ENCODE results near the gene A2M. TPM values are rescaled to one million over a fixed set of nuclear protein-coding genes. Genes with fewer than 3 reads are reported as not detected.

Gene A2M
- total RNA-seq, 2 donors from 2014 or later = 0.66 TPM; not detected in 1

DNA sequence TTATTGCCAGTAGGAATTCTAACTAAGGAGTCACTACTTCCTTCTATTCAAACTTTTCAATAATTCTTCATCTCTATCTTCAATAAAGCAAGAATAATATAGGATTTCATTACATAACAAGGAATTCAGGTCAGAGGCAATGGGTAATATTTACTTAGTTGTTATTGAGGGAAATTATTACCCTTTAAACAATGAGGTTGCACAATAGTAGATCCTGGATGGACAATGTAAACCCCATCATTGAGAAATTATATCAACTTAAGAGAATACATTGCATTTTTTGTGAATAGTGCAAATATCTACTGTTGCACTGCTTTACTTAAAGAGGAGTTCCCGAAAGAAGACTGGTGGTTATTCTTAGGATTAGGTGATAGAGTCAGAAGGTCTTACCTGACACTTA is 43.8 kb downstream of the A2M start:
- Histone ChIP-seq H3K9ac (ENCODE audit: extremely low read depth, low read length, poor library complexity, severe bottlenecking) (no peak overlapping the region), H3K9me3 (ENCODE audit: control insufficient read depth, low read length) (no peaks in the 10 kb centered on the region), H3K4me1 (ENCODE audit: control insufficient read depth, insufficient read depth, low read length) (no peaks in the 10 kb centered on the region), H3K36me3 (ENCODE audit: control insufficient read depth, insufficient read depth, low read length) (no peaks in the 10 kb centered on the region), H3K27ac (ENCODE audit: low read depth, low read length) (no peak overlapping the region), H3K4me3 (ENCODE audit: low read length) (no peak overlapping the region), H3K27me3 (ENCODE audit: control insufficient read depth, insufficient read depth, low read length, poor library complexity, severe bottlenecking) (peaks cover 14% of the 10 kb centered on the region)
- no peaks in the 10 kb centered on the region for H3K36me3 Mint-ChIP-seq (ENCODE audit: low read depth)
- peaks cover 11% of the 10 kb centered on the region for H3K27me3 Mint-ChIP-seq (ENCODE audit: insufficient read depth)
- no peak for DNase-seq
- 88 to 100% methylated on average over 1 of the region's 1 CpG for WGBS, 2 experiments (ENCODE audit: insufficient coverage in 1 of 2, insufficient read length in 1 of 2)
- H3K4me3 Mint-ChIP-seq = no peak overlapping the region
- H3K9me3 Mint-ChIP-seq = no peaks in the 10 kb centered on the region
- TF ChIP-seq, protein P1, sequence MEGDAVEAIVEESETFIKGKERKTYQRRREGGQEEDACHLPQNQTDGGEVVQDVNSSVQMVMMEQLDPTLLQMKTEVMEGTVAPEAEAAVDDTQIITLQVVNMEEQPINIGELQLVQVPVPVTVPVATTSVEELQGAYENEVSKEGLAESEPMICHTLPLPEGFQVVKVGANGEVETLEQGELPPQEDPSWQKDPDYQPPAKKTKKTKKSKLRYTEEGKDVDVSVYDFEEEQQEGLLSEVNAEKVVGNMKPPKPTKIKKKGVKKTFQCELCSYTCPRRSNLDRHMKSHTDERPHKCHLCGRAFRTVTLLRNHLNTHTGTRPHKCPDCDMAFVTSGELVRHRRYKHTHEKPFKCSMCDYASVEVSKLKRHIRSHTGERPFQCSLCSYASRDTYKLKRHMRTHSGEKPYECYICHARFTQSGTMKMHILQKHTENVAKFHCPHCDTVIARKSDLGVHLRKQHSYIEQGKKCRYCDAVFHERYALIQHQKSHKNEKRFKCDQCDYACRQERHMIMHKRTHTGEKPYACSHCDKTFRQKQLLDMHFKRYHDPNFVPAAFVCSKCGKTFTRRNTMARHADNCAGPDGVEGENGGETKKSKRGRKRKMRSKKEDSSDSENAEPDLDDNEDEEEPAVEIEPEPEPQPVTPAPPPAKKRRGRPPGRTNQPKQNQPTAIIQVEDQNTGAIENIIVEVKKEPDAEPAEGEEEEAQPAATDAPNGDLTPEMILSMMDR (conservative IDR thresholded peaks at IDR 0.05) = no peak
- no peaks in the 10 kb centered on the region for H3K4me1 Mint-ChIP-seq
- no peak overlapping the region for H3K27ac Mint-ChIP-seq

DNA sequence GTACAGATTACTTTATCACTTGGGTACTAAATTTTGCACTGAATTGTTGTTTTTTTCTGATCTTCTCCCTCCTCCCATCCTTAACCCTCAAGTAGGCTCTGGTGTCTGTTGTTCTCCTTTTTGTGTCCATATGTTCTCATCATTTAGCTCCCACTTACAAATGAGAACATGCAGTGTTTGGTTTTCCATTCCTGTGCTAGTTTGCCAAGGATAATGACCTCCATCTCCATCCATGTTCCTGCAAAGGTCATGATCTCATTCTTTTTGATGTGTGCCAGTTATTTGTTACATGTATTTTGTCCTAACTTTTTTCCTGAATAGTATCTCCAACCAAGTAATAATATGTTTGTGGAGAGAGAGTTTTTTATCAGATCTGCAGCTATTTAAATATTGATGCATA is 44.2 kb downstream of the A2M start:
- H3K4me3 Mint-ChIP-seq = no peak overlapping the region
- Histone ChIP-seq H3K27me3 (ENCODE audit: control insufficient read depth, insufficient read depth, low read length, poor library complexity, severe bottlenecking) (peaks cover 14% of the 10 kb centered on the region), H3K4me1 (ENCODE audit: control insufficient read depth, insufficient read depth, low read length) (no peaks in the 10 kb centered on the region), H3K27ac (ENCODE audit: low read depth, low read length) (no peak overlapping the region), H3K4me3 (ENCODE audit: low read length) (no peak overlapping the region), H3K36me3 (ENCODE audit: control insufficient read depth, insufficient read depth, low read length) (no peaks in the 10 kb centered on the region), H3K9me3 (ENCODE audit: control insufficient read depth, low read length) (no peaks in the 10 kb centered on the region), H3K9ac (ENCODE audit: extremely low read depth, low read length, poor library complexity, severe bottlenecking) (no peak overlapping the region)
- no peaks in the 10 kb centered on the region for H3K9me3 Mint-ChIP-seq
- H3K36me3 Mint-ChIP-seq (ENCODE audit: low read depth) = no peaks in the 10 kb centered on the region
- no peak for DNase-seq
- no peak overlapping the region for H3K27ac Mint-ChIP-seq
- H3K27me3 Mint-ChIP-seq (ENCODE audit: insufficient read depth) = peaks cover 11% of the 10 kb centered on the region
- TF ChIP-seq, protein P1 (conservative IDR thresholded peaks at IDR 0.05) = no peak
- no peaks in the 10 kb centered on the region for H3K4me1 Mint-ChIP-seq

DNA sequence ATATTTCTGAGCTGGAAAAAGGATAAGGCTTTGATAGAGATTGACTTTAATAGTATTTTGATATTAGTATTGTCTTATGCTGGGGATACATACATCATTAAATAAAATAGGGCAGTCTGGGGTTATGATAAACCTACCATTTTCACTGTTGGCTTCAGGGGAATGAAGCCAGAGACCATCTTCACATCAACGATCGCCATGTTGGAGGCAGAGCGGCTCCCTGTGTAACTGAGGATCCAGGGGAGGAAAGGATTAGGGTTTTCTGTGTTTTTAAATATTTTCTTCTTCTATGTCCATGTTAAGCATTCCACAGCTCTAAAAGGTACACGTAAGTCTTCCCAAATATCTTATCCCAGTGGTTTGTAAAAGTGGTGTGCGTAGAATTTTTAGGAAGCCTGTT is 45.4 kb downstream of the A2M start:
- 90 to 99% methylated on average over 2 to 5 of the region's 5 CpGs for WGBS, 2 experiments (ENCODE audit: insufficient coverage in 1 of 2, insufficient read length in 1 of 2)
- H3K9me3 Mint-ChIP-seq = no peaks in the 10 kb centered on the region
- H3K36me3 ChIP-seq (ENCODE audit: control insufficient read depth, insufficient read depth, low read length) = no peaks in the 10 kb centered on the region
- peaks cover 8% of the 10 kb centered on the region for H3K9me3 ChIP-seq (ENCODE audit: control insufficient read depth, low read length)
- no peak overlapping the region for H3K27ac Mint-ChIP-seq
- H3K27me3 Mint-ChIP-seq (ENCODE audit: insufficient read depth) = peaks cover 11% of the 10 kb centered on the region
- TF ChIP-seq, protein P1 (conservative IDR thresholded peaks at IDR 0.05) = no peak
- H3K4me3 Mint-ChIP-seq = no peak overlapping the region
- H3K4me3 ChIP-seq (ENCODE audit: low read length) = no peak overlapping the region
- H3K27me3 ChIP-seq (ENCODE audit: control insufficient read depth, insufficient read depth, low read length, poor library complexity, severe bottlenecking) = peaks cover 14% of the 10 kb centered on the region
- no peak overlapping the region for H3K27ac ChIP-seq (ENCODE audit: low read depth, low read length)
- no peak overlapping the region for H3K9ac ChIP-seq (ENCODE audit: extremely low read depth, low read length, poor library complexity, severe bottlenecking)
- peaks cover 5% of the 10 kb centered on the region for H3K4me1 Mint-ChIP-seq
- no peaks in the 10 kb centered on the region for H3K4me1 ChIP-seq (ENCODE audit: control insufficient read depth, insufficient read depth, low read length)
- H3K36me3 Mint-ChIP-seq (ENCODE audit: low read depth) = no peaks in the 10 kb centered on the region
- DNase-seq = no peak

Measured in endodermal cell (in vitro differentiated cells).